HepG2 (cell line): Measurements from ENCODE around the gene CDC42BPG. TPM values are rescaled to one million over a fixed set of nuclear protein-coding genes. Genes with fewer than 3 reads are reported as not detected.
A peak's percentile ranks its signal among the peaks of the same experiment; 100 is the strongest.

Experiments
- ATAC-seq: fragments of 200-7000 bp; cut with Tn5 transposase; 3 replicates; pipeline ENCODE4 v1.9.1; 2020; ENCODE audit warnings: mild to moderate bottlenecking, moderate library complexity
- BruUV-seq: library from RNA; stranded (reverse); fragments of 400-500 nt; replicated peaks from 2 replicates; lab custom pipeline; 2021; lab: Mats Ljungman, UMichigan
- CTCF ChIA-PET: fragments of 300-600 bp; formaldehyde crosslinking; extraction: SDS; loops from one replicate; lab custom pipeline; 2021; ENCODE audit warnings: low total read pairs, inconsistent platforms, low intra/inter-chr PET ratio; lab: Yijun Ruan, JAX
- POLR2A ChIA-PET: fragments of 350-600 bp; sonication (Branson Sonifier 250); formaldehyde crosslinking; loops from one replicate; lab custom pipeline; 2020; ENCODE audit warnings: antibody characterized with exemption, inconsistent platforms; lab: Yijun Ruan, JAX
- DNase-seq: peaks from one replicate; pipeline ENCODE4 v3.0.0-alpha.2; 2015; ENCODE audit warnings: low spot score
- FAIRE-seq: peaks from 3 replicates; lab custom pipeline; 2011; peaks lifted over from hg19 to GRCh38; lab: Jason Lieb, UNC
- H2AFZ ChIP-seq: one replicate; pipeline ENCODE4 v1.6.1; 2011; ENCODE audit warnings: low read length, inconsistent platforms
- H3K27ac ChIP-seq: fragments of 300-600 bp; 3 replicates; pipeline ENCODE4 v1.8.0; 2011; ENCODE audit warnings: mixed run types, mild to moderate bottlenecking, mixed read lengths, low read length, inconsistent platforms; ENCODE audit not compliant: insufficient read depth; ENCODE audit errors: extremely low read length
- H3K27me3 ChIP-seq, 2 experiments: fragments of 200-600 bp in 1 of 2; 2 replicates in 1 of 2; 3 replicates in 1 of 2; pipeline versions ENCODE4 v1.6.0 to v1.8.0; 2011; ENCODE audit warnings: low read length in 2 of 2, mild to moderate bottlenecking in 2 of 2, moderate library complexity in 2 of 2, inconsistent platforms in 1 of 2; ENCODE audit not compliant: insufficient read depth in 2 of 2, control insufficient read depth in 1 of 2
- H3K36me3 ChIP-seq, 2 experiments: fragments of 200-600 bp in 1 of 2; replicated peaks in 1 of 2; 2 replicates in 1 of 2; 3 replicates in 1 of 2; pipeline versions ENCODE4 v1.5.1 to v1.8.0; 2011; ENCODE audit warnings: low read length in 2 of 2, inconsistent platforms in 1 of 2; ENCODE audit not compliant: insufficient read depth in 2 of 2, control insufficient read depth in 1 of 2
- H3K4me1 ChIP-seq: 2 replicates; pipeline ENCODE4 v1.5.1; 2012; ENCODE audit warnings: low read length, inconsistent platforms; ENCODE audit not compliant: insufficient read depth
- H3K4me2 ChIP-seq: 2 replicates; pipeline ENCODE4 v1.6.0; 2011; ENCODE audit warnings: low read depth, low read length, inconsistent platforms
- H3K4me3 ChIP-seq, 3 experiments: fragments of 200-600 bp in 1 of 3; sonication (generic), shearing (Covaris generic) in 1 of 3; replicated peaks in 1 of 3; 2 replicates each; pipeline ENCODE4 v1.5.1; 2011 to 2016; ENCODE audit warnings: low read length in 3 of 3, inconsistent platforms in 2 of 3, low read depth in 2 of 3, mild to moderate bottlenecking in 2 of 3, control low read depth in 1 of 3, mixed read lengths in 1 of 3; ENCODE audit not compliant: insufficient read depth in 1 of 3
- H3K79me2 ChIP-seq: one replicate; pipeline ENCODE4 v1.6.1; 2011; ENCODE audit warnings: low read length, inconsistent platforms; ENCODE audit not compliant: insufficient read depth
- H3K9ac ChIP-seq: 2 replicates; pipeline ENCODE4 v1.6.0; 2011; ENCODE audit warnings: mild to moderate bottlenecking, low read depth, low read length, inconsistent platforms; ENCODE audit not compliant: insufficient read depth
- H3K9me3 ChIP-seq: 2 replicates; pipeline ENCODE4 v1.5.1; 2012; ENCODE audit warnings: mild to moderate bottlenecking, low read length
- H4K20me1 ChIP-seq: 2 replicates; pipeline ENCODE4 v1.6.0; 2011; ENCODE audit warnings: inconsistent platforms, mild to moderate bottlenecking, low read length, moderate library complexity; ENCODE audit not compliant: insufficient read depth
- ARNTL ChIP-seq: sonication (generic); formaldehyde crosslinking; IDR thresholded peaks from 2 replicates; pipeline ENCODE4 v1.4.0; 2020; ENCODE audit warnings: mild to moderate bottlenecking, missing genetic modification reagents
- CC2D1A ChIP-seq: sonication (generic); formaldehyde crosslinking; IDR thresholded peaks from 2 replicates; pipeline ENCODE4 v1.8.1; 2023; ENCODE audit warnings: mild to moderate bottlenecking, missing genetic modification reagents
- ELF3 ChIP-seq: IDR thresholded peaks from 2 replicates; pipeline ENCODE4 v1.6.1; 2016; ENCODE audit warnings: missing genetic modification reagents, missing compliant biosample characterization
- EP300 ChIP-seq, 3 experiments: sonication (generic) in 1 of 3; formaldehyde crosslinking in 1 of 3; IDR thresholded peaks; 2 replicates each; pipeline versions ENCODE4 v1.5.1 to v1.6.1; 2011 to 2020; ENCODE audit warnings: low read depth in 2 of 3, low read length in 2 of 3, borderline replicate concordance in 1 of 3, improper control_type of control experiment in 1 of 3, mild to moderate bottlenecking in 1 of 3, missing genetic modification reagents in 1 of 3, moderate library complexity in 1 of 3
- ERF ChIP-seq: IDR thresholded peaks from 2 replicates; pipeline ENCODE4 v1.6.1; 2018; ENCODE audit warnings: missing biosample characterization, missing genetic modification reagents
- GATAD1 ChIP-seq: IDR thresholded peaks from 2 replicates; pipeline ENCODE4 v1.6.1; 2016; ENCODE audit warnings: missing genetic modification reagents, missing compliant biosample characterization
- HDAC2 ChIP-seq: sonication (generic); formaldehyde crosslinking; IDR thresholded peaks from 2 replicates; pipeline ENCODE4 v1.4.0; 2020; ENCODE audit warnings: missing genetic modification reagents
- MIER3 ChIP-seq: IDR thresholded peaks from 2 replicates; pipeline ENCODE4 v1.6.1; 2016; ENCODE audit warnings: missing compliant biosample characterization, borderline replicate concordance
- MXI1 ChIP-seq: IDR thresholded peaks from 3 replicates; pipeline ENCODE4 v1.6.1; 2012; ENCODE audit warnings: low read depth, low read length, inconsistent platforms, borderline replicate concordance
- SAP130 ChIP-seq: IDR thresholded peaks from 2 replicates; pipeline ENCODE4 v1.6.1; 2016; ENCODE audit warnings: low read depth
- SP1 ChIP-seq, 2 experiments: fragments of 450-650 bp in 1 of 2; sonication (generic) in 1 of 2; formaldehyde crosslinking in 1 of 2; IDR thresholded peaks; 2 replicates each; pipeline versions ENCODE4 v1.4.0 to v1.6.1; 2016 to 2020; ENCODE audit warnings: missing genetic modification reagents in 1 of 2
- SRY ChIP-seq: sonication (generic); formaldehyde crosslinking; IDR thresholded peaks from 2 replicates; pipeline ENCODE4 v1.8.0; 2022; ENCODE audit warnings: mild to moderate bottlenecking, missing genetic modification reagents
- THAP11 ChIP-seq: IDR thresholded peaks from 2 replicates; pipeline ENCODE4 v1.6.1; 2016; ENCODE audit warnings: missing biosample characterization, missing genetic modification reagents
- ZFP41 ChIP-seq: sonication (generic); formaldehyde crosslinking; IDR thresholded peaks from 2 replicates; pipeline ENCODE4 v1.4.0; 2020; ENCODE audit warnings: mild to moderate bottlenecking, missing genetic modification reagents, borderline replicate concordance
- ZKSCAN1 ChIP-seq: fragments of 150-350 bp; IDR thresholded peaks from 2 replicates; pipeline ENCODE4 v1.6.1; 2014; ENCODE audit warnings: low read length
- ZNF614 ChIP-seq: IDR thresholded peaks from 2 replicates; pipeline ENCODE4 v1.6.1; 2018; ENCODE audit warnings: missing biosample characterization, missing genetic modification reagents, inconsistent platforms, borderline replicate concordance
- ZNF841 ChIP-seq: sonication (generic); formaldehyde crosslinking; IDR thresholded peaks from 2 replicates; pipeline ENCODE4 v1.8.1; 2023; ENCODE audit warnings: missing genetic modification reagents, borderline replicate concordance
- WGBS: methylation state at CpG from one replicate; pipeline ENCODE4 v1.1.6; 2017; ENCODE audit warnings: low lambda C conversion rate; 5-methylcytosine and 5-hydroxymethylcytosine counted together
- in situ Hi-C: cut with HindIII; loops from 2 replicates; pipeline ENCODE4 v1.10.0; 2017; ENCODE audit warnings: low pct_unique_long_range_greater_than_20kb; ENCODE audit not compliant: extremely low pct_ligation_motif_present
- intact Hi-C: fragments of 100-400 bp; cut with micrococcal nuclease; formaldehyde crosslinking; loops from one replicate; pipeline ENCODE4 v1.10.0; 2022; ENCODE audit not compliant: unreplicated experiment
- polyA plus RNA-seq, 8 experiments: library from polyadenylated mRNA; depleted of rRNA in 3 of 8; stranded (reverse) in 7 of 8; unstranded in 1 of 8; fragments of >200 nt; fragmentation: Illumina TruSeq in 4 of 8; extraction: Trizol in 4 of 8; gene quantifications; 2 replicates each; pipeline versions ENCODE4 v1.2.1 to v1.2.3, GENCODE V29; 2011 to 2016; ENCODE audit warnings: low read depth in 4 of 8, missing spikeins in 1 of 8, mixed read lengths in 1 of 8; ENCODE audit not compliant: insufficient read depth in 1 of 8
- total RNA-seq, 5 experiments: library from RNA; depleted of rRNA; stranded (reverse); fragments of >200 nt; fragmentation: Illumina TruSeq; extraction: Trizol; gene quantifications; 2 replicates each; pipeline ENCODE4 v1.2.3, GENCODE V29; 2016; ENCODE audit warnings: low read depth in 1 of 5
- TF ChIP-seq, protein P1 (sequence below): sonication (generic); formaldehyde crosslinking; IDR thresholded peaks from 2 replicates; pipeline ENCODE4 v1.5.1; 2020; ENCODE audit warnings: mild to moderate bottlenecking, missing genetic modification reagents, moderate library complexity
- TF ChIP-seq, protein P2 (sequence below): IDR thresholded peaks from 2 replicates; pipeline ENCODE4 v1.6.1; 2016; ENCODE audit warnings: missing compliant biosample characterization, missing genetic modification reagents, borderline replicate concordance

The CDC42BPG gene
- total and polyA plus RNA-seq, 2 of the 13 experiments (the other 11 are each of a cell fraction or from before 2014, with no cell fraction given), result 0.55 to 1.4 TPM

DNA sequence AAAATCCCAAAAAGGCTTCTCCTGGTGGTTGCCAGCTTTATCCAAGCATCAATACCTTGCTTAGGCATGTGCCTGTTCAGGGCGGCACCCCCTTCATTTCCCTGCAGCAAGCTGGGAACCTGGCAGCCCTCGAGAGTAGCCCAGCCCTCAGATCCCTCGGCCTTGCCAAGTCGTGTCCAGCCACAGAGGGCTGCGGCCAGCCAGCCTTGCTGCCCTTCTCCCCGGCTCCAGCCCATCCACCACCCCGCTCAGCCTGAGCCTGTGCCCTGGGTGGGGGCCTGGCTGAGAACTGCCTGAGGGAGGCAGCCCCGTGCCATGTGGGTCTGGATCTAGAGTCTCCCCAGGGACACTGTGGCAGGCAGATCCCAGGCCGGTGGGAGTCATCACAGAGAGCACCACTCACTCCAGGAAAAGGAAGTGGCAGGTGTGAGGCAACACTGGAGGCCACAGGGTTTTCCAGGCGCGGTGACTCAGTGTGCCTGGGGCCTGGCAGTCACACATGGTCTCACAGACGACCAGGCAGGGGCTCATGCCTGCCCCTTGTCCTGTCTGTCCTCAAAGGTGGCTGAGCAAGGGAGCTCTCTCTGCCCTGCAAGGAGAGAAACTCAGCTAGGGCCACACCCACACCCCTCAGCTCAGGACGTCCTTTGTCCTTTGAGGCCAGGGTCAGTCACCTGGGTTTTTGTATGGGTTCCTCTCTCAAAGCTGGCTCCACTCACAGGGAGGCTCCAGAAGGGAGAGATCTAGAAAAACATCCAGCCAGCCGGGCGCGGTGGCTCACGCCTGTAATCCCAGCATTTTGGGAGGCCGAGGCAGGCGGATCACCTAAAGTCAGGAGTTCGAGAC, 12.2 kb upstream of the CDC42BPG start:
- BruUV-seq, result no TSS peak
- no peak overlapping the region for H2AFZ ChIP-seq
- FAIRE-seq, result no peak
- H3K27ac ChIP-seq, result no peak overlapping the region
- CTCF ChIA-PET, result no interaction called here
- no peaks in the 10 kb centered on the region for H3K79me2 ChIP-seq
- peaks cover 35% of the 10 kb centered on the region for H3K4me1 ChIP-seq
- no peaks in the 10 kb centered on the region for H4K20me1 ChIP-seq
- no peak overlapping the region for H3K4me2 ChIP-seq
- no peaks in the 10 kb centered on the region for H3K9me3 ChIP-seq
- no peaks in the 10 kb centered on the region for H3K27me3 ChIP-seq
- H3K4me3 ChIP-seq, result no peak overlapping the region
- intact Hi-C loops (no loop called here), in situ Hi-C loops (no loop called here)
- 91% methylated on average over 10 of the region's 20 CpGs for WGBS
- ATAC-seq, result no peak; the same call in 2 of the 3 replicates
- DNase-seq, result peak; percentile 68
- POLR2A ChIA-PET, result interaction anchor here (1.0 to 3.0 kb wide), 5 partner anchors 8 to 26 kb away, joined by 3 to 23 read pairs (median 9); partner anchors contain the start of gene EHD1
- H3K9ac ChIP-seq, result 0 out of 2 replicates have a peak overlapping the region, but pooled peaks have one; percentile 15
- H3K36me3 ChIP-seq, result peaks cover 13 to 30% of the 10 kb centered on the region in 2 experiments; a peak in 4 of 5 replicates
- TF ChIP-seq ELF3 (peak; percentile 84), ZFP41 (CRISPR knock-in tag) (no peak), SP1 (IDR thresholded peaks at IDR 0.05) (no peak), SP1 (CRISPR knock-in tag; IDR thresholded peaks at IDR 0.05) (no peak), ZKSCAN1 (no peak), SRY (CRISPR knock-in tag) (peak; percentile 33; the same call in 1 of the 2 replicates), ERF (CRISPR knock-in tag) (no peak), MIER3 (CRISPR knock-in tag) (0 out of 2 replicates have a peak, but pooled peaks have one; percentile 26), THAP11 (CRISPR knock-in tag) (0 out of 2 replicates have a peak, but pooled peaks have one; percentile 43), HDAC2 (CRISPR knock-in tag) (0 out of 2 replicates have a peak, but pooled peaks have one; percentile 17), ZNF614 (peak; percentile 44; the same call in 1 of the 2 replicates), MXI1 (peak; percentile 40; the same call in 1 of the 3 replicates), SAP130 (CRISPR knock-in tag) (peak; percentile 59), EP300 (IDR thresholded peaks at IDR 0.05; ENCODE audit: low read depth in 2 of 2, low read length in 2 of 2) (no peak), EP300 (CRISPR knock-in tag; IDR thresholded peaks at IDR 0.05; ENCODE audit: borderline replicate concordance) (peak; percentile 76), GATAD1 (CRISPR knock-in tag) (peak; percentile 48; the same call in 1 of the 2 replicates), ZNF841 (no peak), CC2D1A (no peak), ARNTL (CRISPR knock-in tag) (no peak)
- TF ChIP-seq, protein P1, sequence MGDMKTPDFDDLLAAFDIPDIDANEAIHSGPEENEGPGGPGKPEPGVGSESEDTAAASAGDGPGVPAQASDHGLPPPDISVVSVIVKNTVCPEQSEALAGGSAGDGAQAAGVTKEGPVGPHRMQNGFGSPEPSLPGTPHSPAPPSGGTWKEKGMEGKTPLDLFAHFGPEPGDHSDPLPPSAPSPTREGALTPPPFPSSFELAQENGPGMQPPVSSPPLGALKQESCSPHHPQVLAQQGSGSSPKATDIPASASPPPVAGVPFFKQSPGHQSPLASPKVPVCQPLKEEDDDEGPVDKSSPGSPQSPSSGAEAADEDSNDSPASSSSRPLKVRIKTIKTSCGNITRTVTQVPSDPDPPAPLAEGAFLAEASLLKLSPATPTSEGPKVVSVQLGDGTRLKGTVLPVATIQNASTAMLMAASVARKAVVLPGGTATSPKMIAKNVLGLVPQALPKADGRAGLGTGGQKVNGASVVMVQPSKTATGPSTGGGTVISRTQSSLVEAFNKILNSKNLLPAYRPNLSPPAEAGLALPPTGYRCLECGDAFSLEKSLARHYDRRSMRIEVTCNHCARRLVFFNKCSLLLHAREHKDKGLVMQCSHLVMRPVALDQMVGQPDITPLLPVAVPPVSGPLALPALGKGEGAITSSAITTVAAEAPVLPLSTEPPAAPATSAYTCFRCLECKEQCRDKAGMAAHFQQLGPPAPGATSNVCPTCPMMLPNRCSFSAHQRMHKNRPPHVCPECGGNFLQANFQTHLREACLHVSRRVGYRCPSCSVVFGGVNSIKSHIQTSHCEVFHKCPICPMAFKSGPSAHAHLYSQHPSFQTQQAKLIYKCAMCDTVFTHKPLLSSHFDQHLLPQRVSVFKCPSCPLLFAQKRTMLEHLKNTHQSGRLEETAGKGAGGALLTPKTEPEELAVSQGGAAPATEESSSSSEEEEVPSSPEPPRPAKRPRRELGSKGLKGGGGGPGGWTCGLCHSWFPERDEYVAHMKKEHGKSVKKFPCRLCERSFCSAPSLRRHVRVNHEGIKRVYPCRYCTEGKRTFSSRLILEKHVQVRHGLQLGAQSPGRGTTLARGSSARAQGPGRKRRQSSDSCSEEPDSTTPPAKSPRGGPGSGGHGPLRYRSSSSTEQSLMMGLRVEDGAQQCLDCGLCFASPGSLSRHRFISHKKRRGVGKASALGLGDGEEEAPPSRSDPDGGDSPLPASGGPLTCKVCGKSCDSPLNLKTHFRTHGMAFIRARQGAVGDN (CRISPR knock-in tag), result peak; percentile 81
- TF ChIP-seq, protein P2, sequence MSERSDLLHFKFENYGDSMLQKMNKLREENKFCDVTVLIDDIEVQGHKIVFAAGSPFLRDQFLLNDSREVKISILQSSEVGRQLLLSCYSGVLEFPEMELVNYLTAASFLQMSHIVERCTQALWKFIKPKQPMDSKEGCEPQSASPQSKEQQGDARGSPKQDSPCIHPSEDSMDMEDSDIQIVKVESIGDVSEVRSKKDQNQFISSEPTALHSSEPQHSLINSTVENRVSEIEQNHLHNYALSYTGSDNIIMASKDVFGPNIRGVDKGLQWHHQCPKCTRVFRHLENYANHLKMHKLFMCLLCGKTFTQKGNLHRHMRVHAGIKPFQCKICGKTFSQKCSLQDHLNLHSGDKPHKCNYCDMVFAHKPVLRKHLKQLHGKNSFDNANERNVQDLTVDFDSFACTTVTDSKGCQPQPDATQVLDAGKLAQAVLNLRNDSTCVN (CRISPR knock-in tag), result peak; percentile 40; the same call in 1 of the 2 replicates
